DOHH2 (cell line): ENCODE results near the gene CDNF.
A peak's percentile ranks its signal among the peaks of the same experiment; 100 is the strongest.

ENCODE experiments used
- H3F3A ChIP-seq: fragments of 200-600 bp; sonication (generic), shearing (Covaris generic); 2 replicates; pipeline ENCODE4 v1.6.0; 2016; ENCODE audit warnings: antibody characterized with exemption, mild to moderate bottlenecking; ENCODE audit not compliant: control insufficient read depth, insufficient read depth
- H3K27ac ChIP-seq: fragments of 200-600 bp; sonication (generic); 2 replicates; pipeline ENCODE4 v1.5.1; 2014; ENCODE audit warnings: low read depth, mild to moderate bottlenecking, low read length, moderate library complexity
- H3K27me3 ChIP-seq: fragments of 200-600 bp; sonication (generic); 2 replicates; pipeline ENCODE4 v1.6.1; 2014; ENCODE audit warnings: mild to moderate bottlenecking, low read length, mixed read lengths; ENCODE audit not compliant: control insufficient read depth
- H3K36me3 ChIP-seq: fragments of 200-600 bp; sonication (generic); 2 replicates; pipeline ENCODE4 v1.6.1; 2014; ENCODE audit warnings: mild to moderate bottlenecking, low read length, moderate library complexity, mixed read lengths; ENCODE audit not compliant: control insufficient read depth
- H3K4me1 ChIP-seq: fragments of 200-600 bp; sonication (generic); 2 replicates; pipeline ENCODE4 v1.6.1; 2014; ENCODE audit warnings: mild to moderate bottlenecking, low read length, mixed read lengths; ENCODE audit not compliant: control insufficient read depth
- H3K4me2 ChIP-seq: fragments of 200-600 bp; sonication (generic); 2 replicates; pipeline ENCODE4 v1.6.0; 2014; ENCODE audit warnings: mild to moderate bottlenecking, low read length, moderate library complexity
- H3K4me3 ChIP-seq: fragments of 200-600 bp; sonication (generic); 2 replicates; pipeline ENCODE4 v1.5.1; 2014; ENCODE audit warnings: mild to moderate bottlenecking, low read length, mixed read lengths
- H3K79me2 ChIP-seq: fragments of 200-600 bp; sonication (generic); 2 replicates; pipeline ENCODE4 v1.6.1; 2014; ENCODE audit warnings: mild to moderate bottlenecking, low read length, mixed read lengths; ENCODE audit not compliant: control insufficient read depth
- H3K9me2 ChIP-seq: fragments of 200-600 bp; sonication (generic); replicated peaks from 2 replicates; pipeline ENCODE4 v1.6.1; 2014; ENCODE audit warnings: mild to moderate bottlenecking, low read length, mixed read lengths; ENCODE audit not compliant: control insufficient read depth
- H3K9me3 ChIP-seq: fragments of 200-600 bp; sonication (generic); 2 replicates; pipeline ENCODE4 v1.6.1; 2014; ENCODE audit warnings: antibody characterized with exemption, low read length, mixed read lengths; ENCODE audit not compliant: control insufficient read depth, insufficient read depth
- H4K20me1 ChIP-seq: fragments of 200-600 bp; sonication (generic); 2 replicates; pipeline ENCODE4 v1.6.0; 2014; ENCODE audit warnings: low read depth, mild to moderate bottlenecking, antibody characterized with exemption, low read length, moderate library complexity; ENCODE audit not compliant: control insufficient read depth, insufficient read depth
- EZH2phosphoT487 ChIP-seq: fragments of 200-600 bp; sonication (generic); IDR thresholded peaks from 2 replicates; pipeline ENCODE4 v1.6.1; 2017; ENCODE audit warnings: borderline replicate concordance, mild to moderate bottlenecking, antibody characterized with exemption, low read length, moderate library complexity, mixed read lengths
- TF ChIP-seq, protein P1 (sequence below): fragments of 200-600 bp; sonication (generic); IDR thresholded peaks from one replicate; pipeline ENCODE4 v1.5.1; 2014; ENCODE audit warnings: antibody characterized with exemption, mild to moderate bottlenecking, low read depth, low read length; ENCODE audit not compliant: poor library complexity, severe bottlenecking

CDNF gene

GRCh38 chr10:14879928-14880193 lies 42.0 kb upstream of the CDNF start:
- H3K4me3 ChIP-seq, result peak overlapping the region; percentile 93
- peaks cover 61% of the 10 kb centered on the region for H3K36me3 ChIP-seq
- H3K9me2 ChIP-seq, result no peaks in the 10 kb centered on the region
- peaks cover 29% of the 10 kb centered on the region for H3K4me1 ChIP-seq
- H3K4me2 ChIP-seq, result peak overlapping the region; percentile 77
- H3K27me3 ChIP-seq, result no peaks in the 10 kb centered on the region
- peaks cover 5% of the 10 kb centered on the region; the same call in 1 of the 2 replicates for H3F3A ChIP-seq
- no peak for TF ChIP-seq EZH2phosphoT487
- TF ChIP-seq, protein P1, sequence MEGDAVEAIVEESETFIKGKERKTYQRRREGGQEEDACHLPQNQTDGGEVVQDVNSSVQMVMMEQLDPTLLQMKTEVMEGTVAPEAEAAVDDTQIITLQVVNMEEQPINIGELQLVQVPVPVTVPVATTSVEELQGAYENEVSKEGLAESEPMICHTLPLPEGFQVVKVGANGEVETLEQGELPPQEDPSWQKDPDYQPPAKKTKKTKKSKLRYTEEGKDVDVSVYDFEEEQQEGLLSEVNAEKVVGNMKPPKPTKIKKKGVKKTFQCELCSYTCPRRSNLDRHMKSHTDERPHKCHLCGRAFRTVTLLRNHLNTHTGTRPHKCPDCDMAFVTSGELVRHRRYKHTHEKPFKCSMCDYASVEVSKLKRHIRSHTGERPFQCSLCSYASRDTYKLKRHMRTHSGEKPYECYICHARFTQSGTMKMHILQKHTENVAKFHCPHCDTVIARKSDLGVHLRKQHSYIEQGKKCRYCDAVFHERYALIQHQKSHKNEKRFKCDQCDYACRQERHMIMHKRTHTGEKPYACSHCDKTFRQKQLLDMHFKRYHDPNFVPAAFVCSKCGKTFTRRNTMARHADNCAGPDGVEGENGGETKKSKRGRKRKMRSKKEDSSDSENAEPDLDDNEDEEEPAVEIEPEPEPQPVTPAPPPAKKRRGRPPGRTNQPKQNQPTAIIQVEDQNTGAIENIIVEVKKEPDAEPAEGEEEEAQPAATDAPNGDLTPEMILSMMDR, result no peak
- H3K9me3 ChIP-seq, result no peaks in the 10 kb centered on the region
- no peak overlapping the region for H3K27ac ChIP-seq
- H4K20me1 ChIP-seq, result peaks cover 4% of the 10 kb centered on the region
- peaks cover 88% of the 10 kb centered on the region for H3K79me2 ChIP-seq

DNA sequence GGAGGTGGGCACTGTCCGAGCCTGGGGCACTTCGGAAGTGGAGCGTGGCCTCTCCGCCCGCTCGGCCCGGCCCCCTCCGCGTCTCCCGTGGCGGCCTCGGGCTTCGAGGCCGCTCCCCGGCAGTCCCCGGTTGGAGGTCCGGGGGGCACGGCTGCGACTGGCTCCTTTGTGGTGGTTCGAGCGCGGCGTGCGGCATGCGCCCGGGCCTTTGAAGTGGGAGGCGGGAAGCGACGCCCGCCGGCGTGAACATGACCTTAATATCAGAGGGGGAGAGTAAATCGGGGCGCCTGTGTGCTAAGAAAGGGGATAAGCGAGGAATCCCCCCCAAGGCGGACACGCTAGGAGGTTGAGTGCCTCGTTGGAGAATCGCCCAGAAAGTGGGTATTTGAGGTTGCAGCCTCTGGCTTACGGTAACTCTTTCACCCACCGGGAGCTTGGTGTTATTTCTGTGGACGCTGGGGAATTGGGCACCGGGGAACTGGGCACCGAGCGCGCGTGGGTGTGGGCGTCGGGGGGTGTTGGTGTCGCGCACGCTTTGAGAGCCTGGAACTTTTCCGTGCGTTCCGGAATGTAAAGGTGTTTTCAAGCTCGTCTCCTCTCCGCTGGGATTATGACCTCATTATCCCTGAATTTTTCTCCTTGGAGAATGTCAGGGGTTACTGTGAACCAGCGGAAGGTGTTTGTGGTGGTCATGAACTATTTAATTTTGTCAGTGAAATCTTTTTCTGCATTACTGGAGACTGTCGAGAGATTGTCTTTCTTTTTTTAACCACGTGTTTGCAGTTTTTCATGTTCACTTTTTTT lies 41.5 kb upstream of the CDNF start:
- Histone ChIP-seq H3K4me3 (peak overlapping the region; percentile 93), H3K4me1 (peaks cover 29% of the 10 kb centered on the region), H4K20me1 (no peaks in the 10 kb centered on the region), H3K79me2 (peaks cover 85% of the 10 kb centered on the region), H3K9me3 (no peaks in the 10 kb centered on the region), H3K4me2 (peak overlapping the region; percentile 77), H3K36me3 (peaks cover 57% of the 10 kb centered on the region), H3K27ac (peak overlapping the region; percentile 28), H3F3A (peaks cover 8% of the 10 kb centered on the region; the same call in 1 of the 2 replicates), H3K27me3 (no peaks in the 10 kb centered on the region), H3K9me2 (no peaks in the 10 kb centered on the region)
- no peak for TF ChIP-seq EZH2phosphoT487
- TF ChIP-seq, protein P1, result no peak

DNA sequence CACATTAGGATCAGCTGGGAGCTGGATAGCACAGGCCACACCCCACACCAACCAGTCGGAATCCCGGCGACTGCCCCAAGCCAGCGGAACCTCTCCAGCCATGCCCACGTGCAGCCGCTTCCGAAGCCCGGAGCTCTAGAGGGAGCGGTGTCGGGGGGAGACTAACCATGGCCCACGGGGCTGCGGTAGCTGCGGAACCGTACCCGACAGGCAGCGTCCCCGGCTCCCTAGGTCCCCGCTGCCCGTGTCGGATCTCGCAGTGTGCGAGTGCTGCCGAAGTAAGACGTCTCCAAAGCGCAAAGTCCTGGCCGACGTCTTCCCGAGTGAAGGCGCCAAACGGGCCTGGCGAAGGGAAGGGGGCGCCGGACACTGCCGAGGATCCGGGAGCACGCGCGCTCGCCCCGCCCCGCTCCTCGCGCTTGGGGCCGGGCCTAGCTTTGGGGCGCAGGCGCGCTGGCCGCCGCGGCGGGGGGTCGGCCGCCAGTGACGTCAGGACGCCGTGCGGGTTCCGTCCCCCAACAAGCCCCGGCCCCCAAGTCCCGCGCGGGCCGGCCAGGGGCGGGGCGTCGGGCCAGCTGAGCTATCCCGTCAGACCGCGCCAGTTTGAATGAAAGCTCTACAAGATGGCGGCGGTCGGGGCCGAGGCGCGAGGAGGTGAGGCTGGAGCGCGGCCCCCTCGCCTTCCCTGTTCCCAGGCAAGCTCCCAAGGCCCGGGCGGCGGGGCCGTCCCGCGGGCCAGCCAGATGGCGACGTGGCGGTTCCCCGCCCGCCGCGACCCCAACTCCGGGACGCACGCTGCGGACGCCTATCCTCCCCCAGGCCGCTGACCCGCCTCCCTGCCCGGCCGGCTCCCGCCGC lies 40.7 kb upstream of the CDNF start, which contains the start of gene SUV39H2:
TSS of gene SUV39H2 (plus strand) at position 601 of the 858 bp plus-strand sequence. CDS start at position 624, 23 bp downstream.
- H3K4me1 ChIP-seq, result peaks cover 29% of the 10 kb centered on the region
- H3F3A ChIP-seq, result peaks cover 13% of the 10 kb centered on the region; the same call in 1 of the 2 replicates
- peaks cover 51% of the 10 kb centered on the region for H3K36me3 ChIP-seq
- H3K4me3 ChIP-seq, result peak within 1 kb of the TSS; percentile 93
- no peaks in the 10 kb centered on the region for H4K20me1 ChIP-seq
- TF ChIP-seq, protein P1, result peak; percentile 25
- TF ChIP-seq EZH2phosphoT487, result no peak
- no peaks in the 10 kb centered on the region for H3K9me2 ChIP-seq
- peaks cover 77% of the 10 kb centered on the region for H3K79me2 ChIP-seq
- H3K27ac ChIP-seq, result peak within 1 kb of the TSS; percentile 50
- no peaks in the 10 kb centered on the region for H3K9me3 ChIP-seq
- no peaks in the 10 kb centered on the region for H3K27me3 ChIP-seq
- H3K4me2 ChIP-seq, result peak within 1 kb of the TSS; percentile 77
